Fibroblast of skin of abdomen (primary cell): Measurements from ENCODE around the gene FAM151A.

Source experiments
- DNase-seq: peaks from one replicate; pipeline ENCODE4 v3.0.0-alpha.2; 2013

Gene FAM151A

DNA sequence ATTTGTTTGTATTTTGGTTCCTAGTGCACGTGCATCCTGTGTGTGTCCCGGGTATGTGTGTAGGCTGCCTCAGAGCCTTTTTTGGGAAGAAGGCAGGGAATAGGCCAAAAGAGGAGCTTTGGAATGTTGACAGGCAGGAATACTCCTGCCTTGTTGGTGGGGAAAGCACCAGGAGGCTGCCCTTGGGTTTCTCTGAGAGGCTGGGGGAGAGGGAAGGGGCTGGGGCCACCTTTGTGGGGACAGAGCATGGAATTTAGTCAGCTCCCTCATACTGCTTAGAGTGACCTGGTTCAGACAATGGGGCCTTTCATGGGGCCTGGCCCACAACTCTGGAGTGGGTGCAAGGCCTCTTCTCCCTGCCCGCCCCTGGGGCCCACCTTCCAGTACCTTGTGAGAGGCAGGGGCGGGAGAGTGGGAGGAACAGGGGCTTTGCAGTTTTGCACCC, 44.0 kb downstream of the FAM151A start:
- DNase-seq, result no peak

DNA sequence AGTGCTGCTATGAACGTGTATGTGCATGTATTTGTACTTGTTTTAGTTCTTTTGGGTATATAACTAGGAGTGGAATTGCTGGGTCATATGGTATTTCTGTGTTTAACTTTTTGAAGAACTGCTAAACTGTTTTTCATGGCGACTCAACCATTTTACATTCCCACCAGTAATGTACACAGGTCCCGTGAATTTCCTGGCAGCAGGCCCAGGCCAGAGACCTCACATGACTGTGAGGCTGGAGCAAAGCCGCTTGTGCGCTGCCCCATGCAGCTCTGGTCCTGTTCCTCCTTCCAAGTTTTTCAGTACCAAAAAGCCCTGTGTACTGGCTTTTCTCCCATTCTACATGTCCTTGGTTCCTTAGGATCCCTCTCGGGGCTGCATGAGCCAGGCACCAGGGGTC, 45.7 kb downstream of the FAM151A start:
- DNase-seq, result peak; percentile 31

DNA sequence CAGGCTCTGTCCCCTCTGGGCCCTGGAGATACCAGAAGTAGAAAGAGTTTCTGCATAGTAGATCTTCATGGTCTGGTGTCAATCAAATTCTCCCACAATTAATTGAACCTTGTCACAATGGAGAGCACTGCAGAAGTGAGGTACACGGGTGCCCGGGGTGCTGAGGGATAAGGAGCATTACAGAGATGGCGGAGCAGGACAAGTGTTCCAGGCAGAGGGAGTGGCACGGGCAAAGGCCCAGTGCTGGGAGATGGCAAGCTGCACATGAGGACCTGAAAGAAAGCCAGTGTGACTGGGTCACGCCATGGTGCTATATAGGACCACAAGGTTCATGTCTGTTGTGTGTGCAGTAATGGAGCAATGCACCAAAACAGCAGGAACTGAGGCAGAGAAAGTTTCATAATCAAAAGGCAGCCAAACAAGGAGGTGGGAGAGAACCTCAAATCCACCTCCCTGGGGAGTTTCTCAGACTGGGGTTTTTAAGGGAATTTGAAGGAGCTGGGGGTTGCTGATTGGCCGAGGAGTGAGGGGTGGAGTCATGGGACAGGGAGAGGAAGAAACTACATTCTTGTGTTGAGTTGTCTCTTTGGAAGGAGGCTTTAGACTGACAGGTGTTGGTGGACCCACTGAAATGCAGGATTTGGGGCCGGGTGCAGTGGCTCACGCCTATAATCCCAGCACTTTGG, 47.6 kb downstream of the FAM151A start:
- DNase-seq, result no peak

DNA sequence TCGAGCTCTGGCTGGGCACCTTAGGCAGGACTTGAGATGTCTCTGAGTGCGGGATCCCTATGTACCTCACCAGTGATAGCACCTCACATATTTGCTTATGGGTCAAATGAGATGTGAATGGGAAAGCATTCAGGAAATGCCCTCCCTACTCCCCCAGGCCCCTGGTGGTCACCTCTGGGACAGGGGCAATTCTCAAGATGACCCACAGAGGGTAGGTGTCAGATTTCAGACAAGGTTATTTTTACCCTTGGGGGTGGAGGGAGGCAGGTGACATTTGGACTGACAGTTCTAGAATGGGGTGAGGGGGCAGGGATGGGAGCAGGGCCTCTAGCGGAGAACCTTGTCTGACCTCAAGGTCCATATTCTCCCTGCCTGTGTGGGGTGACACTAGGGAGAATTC, 48.2 kb downstream of the FAM151A start:
- DNase-seq, result no peak

DNA sequence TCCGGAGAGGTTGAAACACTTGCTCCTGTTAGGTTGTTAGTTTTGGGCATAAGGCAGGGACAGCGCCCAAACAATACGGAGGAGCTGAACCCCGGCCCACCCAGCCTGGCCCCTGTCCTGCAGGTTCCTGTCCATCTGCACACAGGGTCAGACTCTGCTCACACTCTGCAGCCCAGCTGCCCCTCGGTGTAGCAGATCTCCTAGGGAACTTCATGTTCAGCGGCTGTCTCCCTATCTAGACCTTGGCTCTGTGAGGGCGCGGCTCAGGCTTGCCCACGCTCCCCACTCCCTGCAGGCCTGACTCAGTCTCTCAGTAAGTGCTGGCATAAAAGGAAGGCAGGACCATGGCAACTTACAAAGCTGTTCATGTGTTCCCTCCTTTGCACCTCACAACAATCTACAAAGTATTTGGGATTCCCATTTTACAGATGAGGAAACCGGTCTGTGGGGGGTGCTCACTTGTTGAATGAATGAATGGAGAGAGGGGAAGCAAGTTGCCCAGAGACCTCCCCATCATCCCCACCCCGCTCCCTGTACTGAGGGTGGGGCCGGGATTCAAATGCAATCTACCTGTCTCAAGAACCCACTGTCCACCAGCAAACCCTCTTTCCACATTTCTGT, 49.1 kb downstream of the FAM151A start:
- DNase-seq, result no peak

DNA sequence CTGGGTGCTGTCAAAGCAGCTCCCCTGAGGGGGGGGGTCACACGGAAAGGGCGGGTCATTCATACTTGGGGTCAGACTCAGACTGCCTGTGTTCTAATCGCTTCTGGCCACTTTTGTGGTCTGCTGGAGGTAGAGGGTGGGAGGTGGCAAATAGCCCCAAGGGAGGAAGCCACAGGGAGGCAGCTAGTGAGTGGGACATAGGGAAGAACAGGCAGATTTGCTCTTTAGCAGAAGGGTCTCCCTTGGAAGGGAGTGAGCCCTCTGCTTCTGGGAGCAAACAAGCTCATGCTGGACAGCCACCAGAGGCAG, 50.8 kb downstream of the FAM151A start:
- DNase-seq, result no peak

DNA sequence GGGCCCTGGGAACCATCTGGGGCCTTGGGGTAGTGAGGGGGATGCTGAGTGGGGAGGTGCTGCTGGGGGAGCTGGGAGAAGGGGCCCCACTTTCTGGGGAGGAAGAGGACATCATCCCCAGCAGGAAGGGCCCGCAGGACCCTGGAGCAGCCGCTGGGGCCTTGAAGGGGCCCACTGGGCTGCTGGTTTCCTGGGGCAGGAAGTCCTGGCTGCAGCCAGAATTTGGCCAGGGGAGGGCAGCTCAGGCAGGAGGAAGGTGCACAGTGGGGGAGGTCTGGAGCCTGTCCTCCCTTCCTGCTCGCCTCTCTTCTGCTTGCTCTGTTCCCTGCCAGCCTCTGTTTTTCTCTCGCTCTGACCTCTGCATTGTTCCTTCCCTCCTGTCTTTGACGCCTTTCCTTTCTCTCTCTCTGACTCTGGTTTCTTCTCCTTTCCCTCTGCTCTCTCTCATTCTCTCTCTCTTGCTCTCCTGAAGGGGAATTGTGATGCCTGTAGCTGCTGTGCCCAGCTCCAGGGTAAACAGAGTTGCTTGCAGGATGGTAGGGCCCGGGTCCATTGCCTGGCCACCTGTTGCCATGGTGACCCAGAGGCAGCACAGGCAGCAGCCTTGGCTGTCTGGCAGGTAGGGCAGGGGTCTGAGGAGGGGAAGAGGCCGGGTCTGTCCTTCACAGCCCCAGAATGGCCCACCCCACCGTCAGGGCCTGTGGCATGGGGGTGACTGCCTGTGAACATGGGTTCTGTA, 51.4 kb downstream of the FAM151A start:
- no peak for DNase-seq

DNA sequence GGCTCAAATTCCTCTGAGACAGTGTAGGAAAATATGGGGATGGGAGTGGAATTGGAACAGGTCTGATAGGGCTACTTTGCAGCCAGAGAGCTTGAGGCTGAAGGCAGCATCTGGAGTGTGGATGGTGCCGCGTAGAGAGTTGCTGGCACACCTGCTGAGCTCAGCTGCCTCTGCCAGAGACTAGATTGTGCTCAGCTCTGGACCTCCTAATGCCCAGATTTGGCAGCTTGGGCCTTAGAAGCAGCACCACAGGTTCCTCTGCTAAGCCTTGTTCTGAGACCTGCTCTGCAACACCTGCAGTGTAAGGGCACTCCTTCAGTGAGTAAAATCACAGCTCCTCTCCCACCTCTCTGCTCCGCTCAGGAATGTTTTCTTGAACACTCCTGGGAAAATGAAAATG, 52.0 kb downstream of the FAM151A start:
- DNase-seq, result no peak

DNA sequence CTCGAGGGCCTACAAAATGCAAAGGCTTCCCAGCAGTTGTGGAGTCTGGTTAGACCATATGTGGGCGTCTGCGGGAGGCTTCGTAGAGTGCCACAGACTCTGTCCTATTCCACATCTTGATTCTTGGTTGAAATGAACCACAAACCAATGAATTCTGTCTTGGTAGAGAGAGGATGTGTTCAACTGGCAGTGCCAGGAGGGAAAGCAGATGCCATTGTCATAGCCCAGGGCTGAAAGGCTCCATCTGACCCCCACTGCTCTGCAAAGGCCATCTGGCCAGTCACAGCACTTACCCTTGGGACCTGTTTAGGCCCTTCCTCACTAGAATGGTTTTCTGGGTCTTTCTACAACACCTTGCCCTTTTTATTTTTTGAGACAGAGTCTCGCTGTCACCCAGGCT, 53.2 kb downstream of the FAM151A start:
- no peak for DNase-seq

DNA sequence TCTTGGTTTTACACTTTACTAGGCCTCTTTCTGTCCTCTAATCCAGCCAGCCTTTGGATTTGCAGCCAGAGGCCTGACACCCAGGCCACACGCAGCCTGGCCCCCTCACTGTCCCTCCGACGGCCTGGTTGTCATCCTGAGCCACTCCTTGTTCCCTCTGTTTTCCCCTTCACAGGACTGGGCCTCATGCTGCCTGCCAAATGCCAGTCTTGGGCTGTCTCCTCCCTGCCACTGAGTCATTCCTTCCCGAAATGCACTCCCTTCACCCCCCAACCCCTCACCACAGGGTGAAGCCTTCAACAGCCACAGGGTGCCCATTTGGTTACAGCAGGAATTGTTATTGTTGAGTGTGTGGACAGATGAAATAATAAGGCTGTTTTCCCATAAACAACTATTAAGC, 54.0 kb downstream of the FAM151A start:
- peak; percentile 30 for DNase-seq

DNA sequence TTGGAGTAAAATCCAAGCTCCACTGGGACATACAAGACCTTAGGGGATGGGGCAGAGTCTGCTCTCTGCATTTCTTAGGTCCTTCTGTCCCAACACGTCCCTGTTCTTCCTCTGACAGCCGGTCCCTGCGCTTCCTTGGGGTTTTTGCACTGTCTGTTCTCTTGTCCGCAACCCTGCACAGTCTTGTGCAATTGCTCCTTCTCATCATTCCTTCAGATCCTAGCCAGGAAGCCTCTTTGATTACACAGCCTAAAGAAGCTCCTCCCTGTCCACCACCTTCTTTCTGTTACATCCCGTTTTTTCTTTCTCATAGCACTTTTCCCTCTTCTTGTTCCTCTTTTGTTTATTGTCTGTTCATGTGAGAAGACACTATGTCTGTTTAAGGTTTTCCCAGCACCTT, 55.4 kb downstream of the FAM151A start:
- DNase-seq, result no peak

DNA sequence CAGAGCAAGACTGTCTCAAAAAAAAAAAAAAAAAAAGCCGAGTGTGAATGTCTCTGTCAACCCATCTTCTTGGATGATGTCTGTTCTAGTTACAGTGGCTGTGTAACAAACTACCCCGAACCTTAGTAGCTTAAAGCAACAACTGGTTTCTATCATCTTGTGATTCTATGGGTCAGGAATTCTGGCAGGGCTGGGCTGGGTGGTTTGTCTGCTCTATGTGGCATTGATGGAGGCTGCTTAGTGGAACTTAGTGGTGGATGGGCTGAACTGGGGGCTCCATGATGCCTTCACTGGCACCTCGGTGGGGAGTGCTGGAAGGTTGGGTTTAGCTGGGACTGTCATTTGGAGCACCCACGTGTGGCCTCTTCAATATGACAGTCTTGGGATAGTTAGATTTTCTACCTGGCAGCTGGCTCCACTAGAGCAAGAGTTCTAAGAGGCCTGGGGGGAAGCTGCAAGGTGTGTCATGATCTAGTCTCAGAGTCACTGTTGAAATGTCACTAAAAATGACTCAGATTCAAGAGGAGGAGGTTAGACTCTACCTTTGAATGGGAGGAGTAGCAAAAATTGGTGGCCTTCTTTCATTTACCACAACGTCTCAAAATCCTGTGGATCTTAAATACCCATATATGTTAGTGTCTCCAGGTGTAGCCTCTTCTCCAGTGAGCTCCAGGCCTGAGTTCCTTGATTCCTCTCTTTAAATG, 56.7 kb downstream of the FAM151A start:
- no peak for DNase-seq

DNA sequence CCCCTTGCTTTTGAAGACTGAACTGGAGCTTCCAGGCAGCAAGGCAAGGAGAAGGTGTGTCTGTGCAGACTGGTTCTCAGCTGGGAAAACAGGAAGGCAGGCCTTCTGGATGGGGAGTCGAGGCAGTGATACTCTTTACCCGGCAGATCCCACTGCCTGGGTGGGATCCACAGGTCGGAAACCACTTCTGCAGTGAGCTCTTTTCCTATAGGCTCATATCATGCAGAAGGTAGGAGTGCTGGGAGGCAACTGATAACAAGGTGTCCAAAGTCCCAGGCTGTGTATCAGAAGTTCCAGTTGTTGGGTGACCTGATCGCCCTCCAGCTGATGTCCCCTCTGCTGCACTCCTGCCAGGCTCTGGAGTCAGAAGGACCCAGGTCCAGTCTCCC, 58.2 kb downstream of the FAM151A start:
- no peak for DNase-seq

DNA sequence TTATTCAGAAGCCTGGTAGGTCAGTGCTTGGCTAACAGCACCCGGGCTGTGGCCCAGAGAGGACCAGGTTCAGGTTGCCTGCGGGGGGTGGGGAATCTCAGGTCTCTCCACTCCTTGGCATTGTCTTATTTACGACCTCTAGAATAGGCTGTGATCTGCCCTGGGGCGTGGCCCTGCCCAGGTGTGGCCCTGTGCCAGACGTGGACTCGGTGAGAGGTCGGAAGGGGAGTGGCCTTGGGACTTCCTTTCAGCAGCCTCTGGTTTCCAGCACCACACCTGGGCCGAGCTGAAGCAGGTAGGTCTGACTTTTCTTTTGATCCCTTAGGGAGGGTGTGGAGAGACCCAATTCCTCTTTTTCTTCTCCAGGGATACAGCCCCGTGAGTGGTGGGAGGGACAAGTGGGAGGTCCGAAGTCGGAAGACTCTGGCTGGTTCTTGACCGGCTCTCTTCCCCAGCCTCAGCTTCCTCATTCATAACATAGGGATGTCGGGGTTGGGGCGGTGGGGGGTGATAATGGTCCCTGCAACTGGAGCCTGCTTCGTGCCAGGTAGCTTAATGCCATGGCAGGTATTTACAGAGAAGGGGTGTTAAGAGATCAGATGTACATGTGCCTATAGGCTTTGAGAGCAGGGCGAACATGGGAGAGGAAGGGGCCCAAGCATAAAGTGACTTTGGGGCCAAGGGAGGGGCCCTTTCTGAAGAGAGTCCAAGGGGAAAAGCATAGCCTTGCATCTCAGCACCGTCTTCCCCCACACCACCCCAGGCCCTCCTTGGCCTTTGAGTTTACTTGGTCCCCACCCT, 58.8 kb downstream of the FAM151A start:
- DNase-seq, result no peak

DNA sequence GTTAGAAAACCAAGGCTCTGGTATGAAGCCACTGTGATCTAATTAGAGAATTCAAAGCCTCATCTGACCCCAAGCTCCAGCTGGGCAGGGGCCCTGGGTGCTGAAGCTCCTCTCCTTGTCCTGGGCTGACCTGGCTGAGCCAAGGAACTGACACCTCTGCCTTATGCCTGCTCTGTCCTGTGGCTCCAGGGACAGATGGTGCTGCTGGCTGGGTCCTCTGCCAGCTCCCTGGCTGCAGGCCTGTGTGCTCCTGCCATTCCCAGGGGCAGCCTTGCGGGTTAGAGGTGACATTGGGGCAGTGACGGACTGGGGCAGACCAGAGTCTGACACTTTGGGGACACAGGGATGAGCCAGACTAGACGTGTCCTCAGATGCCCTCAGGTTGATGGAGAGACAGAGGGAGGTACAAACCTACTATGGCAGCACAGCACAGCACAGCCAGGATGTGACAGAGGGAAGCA, 63.5 kb downstream of the FAM151A start:
- DNase-seq, result no peak
